Ectodermal cell (in vitro differentiated cells): ENCODE data around the gene MAP1LC3C.

Experiments
- H3K27ac ChIP-seq: 2 replicates; pipeline ENCODE4 v1.7.0; 2013; ENCODE audit warnings: mild to moderate bottlenecking, low read depth, low read length; ENCODE audit not compliant: insufficient read depth, poor library complexity, severe bottlenecking
- H3K27me3 ChIP-seq: 2 replicates; pipeline ENCODE4 v1.7.0; 2013; ENCODE audit warnings: mild to moderate bottlenecking, low read length; ENCODE audit not compliant: insufficient read depth, control insufficient read depth, poor library complexity, severe bottlenecking
- H3K36me3 ChIP-seq: one replicate; pipeline ENCODE4 v1.7.0; 2013; ENCODE audit warnings: low read length; ENCODE audit not compliant: control insufficient read depth, insufficient read depth
- H3K4me1 ChIP-seq: one replicate; pipeline ENCODE4 v1.7.0; 2013; ENCODE audit warnings: low read length; ENCODE audit not compliant: control insufficient read depth, insufficient read depth
- H3K4me3 ChIP-seq: 2 replicates; pipeline ENCODE4 v1.7.0; 2013; ENCODE audit warnings: low read depth, low read length, control low read depth; ENCODE audit not compliant: insufficient read depth
- H3K9me3 ChIP-seq: 2 replicates; pipeline ENCODE4 v1.7.0; 2013; ENCODE audit warnings: mild to moderate bottlenecking, low read length, moderate library complexity; ENCODE audit not compliant: control insufficient read depth
- WGBS, 2 experiments: methylation state at CpG; one replicate each; pipeline ENCODE4 v1.1.7; 2013; ENCODE audit warnings: missing lambda C conversion rate in 2 of 2; 5-methylcytosine and 5-hydroxymethylcytosine counted together

MAP1LC3C gene

DNA sequence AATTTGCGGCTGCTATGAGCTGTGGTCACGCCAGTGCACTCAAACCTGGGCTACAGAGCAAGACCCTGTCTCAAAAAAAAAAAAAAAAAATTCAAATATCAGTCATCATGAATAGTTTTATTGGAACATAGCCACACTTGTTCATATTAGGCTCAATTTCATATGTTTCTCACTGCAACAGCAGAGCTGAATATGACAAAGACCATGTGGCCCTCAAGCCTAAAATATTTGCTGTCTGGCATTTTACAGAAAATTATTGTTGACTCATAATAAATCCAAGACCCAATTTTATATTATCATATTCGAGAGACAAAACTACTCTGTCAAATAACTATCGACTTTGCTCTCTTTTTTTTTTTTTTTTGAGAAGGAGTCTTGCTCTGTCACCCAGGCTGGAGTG lies 30.3 kb downstream of the MAP1LC3C start:
- Histone ChIP-seq H3K27me3 (no peaks in the 10 kb centered on the region), H3K27ac (no peak overlapping the region), H3K36me3 (no peaks in the 10 kb centered on the region), H3K4me3 (no peak overlapping the region), H3K9me3 (no peaks in the 10 kb centered on the region), H3K4me1 (peaks cover 10% of the 10 kb centered on the region)
- 56 to 73% methylated on average over 2 to 4 of the region's 4 CpGs for WGBS, 2 experiments

DNA sequence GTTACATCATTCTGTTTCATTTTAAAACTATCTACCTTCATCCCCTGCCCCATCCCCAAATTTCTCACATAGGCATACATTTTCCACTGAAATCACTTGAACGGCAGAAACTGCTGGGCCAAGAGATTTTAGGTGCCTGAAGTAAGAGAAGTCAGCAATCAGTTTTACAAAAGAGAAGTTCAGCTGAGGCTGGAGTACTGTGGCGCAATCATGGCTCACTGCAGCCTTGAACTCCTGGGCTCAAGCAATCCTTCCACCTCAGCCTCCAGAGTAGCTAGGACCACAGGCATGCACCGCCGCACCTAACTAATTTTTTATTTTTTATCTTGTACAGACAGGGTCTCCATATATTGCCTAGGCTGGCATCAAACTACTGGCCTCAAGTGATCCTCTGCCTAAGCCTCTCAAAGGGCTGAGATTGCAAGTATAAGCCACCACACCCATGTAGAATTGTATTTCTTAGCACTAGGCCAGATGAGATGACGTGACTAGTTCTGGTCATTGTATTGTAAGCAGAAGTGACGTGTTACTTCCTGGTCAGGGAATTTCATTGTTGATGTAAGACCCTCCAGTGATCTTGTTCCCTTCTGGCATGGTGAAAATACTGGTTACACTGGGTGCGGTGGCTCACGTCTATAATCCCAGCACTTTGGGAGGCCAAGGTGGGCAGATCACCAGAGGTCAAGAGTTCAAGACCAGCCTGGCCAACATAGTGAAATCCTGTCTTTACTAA lies 34.2 kb downstream of the MAP1LC3C start:
- H3K27me3 ChIP-seq, result no peaks in the 10 kb centered on the region
- H3K9me3 ChIP-seq, result no peaks in the 10 kb centered on the region
- H3K4me1 ChIP-seq, result no peaks in the 10 kb centered on the region
- no peaks in the 10 kb centered on the region for H3K36me3 ChIP-seq
- H3K4me3 ChIP-seq, result no peak overlapping the region
- WGBS, 2 experiments, result 91 to 92% methylated on average over 8 of the region's 8 CpGs
- no peak overlapping the region for H3K27ac ChIP-seq

DNA sequence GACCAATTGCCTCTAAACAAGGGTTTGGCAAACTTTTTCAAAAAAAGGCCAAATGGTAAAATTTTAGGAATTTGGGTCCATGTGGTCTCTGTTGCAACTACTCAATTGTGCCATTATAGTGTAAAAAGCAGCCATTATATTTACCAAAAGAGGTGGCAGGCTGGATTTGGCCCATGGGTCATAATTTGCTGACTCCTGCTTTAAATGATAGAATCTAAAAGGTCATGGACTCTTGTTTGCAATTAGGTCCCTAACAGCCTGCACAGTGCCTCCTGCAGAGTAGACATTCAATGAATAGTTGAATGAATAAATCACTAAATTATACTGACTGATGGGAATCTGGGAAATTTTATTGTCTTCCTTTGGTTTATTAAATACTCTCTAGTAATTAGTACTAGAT lies 35.2 kb downstream of the MAP1LC3C start:
- Histone ChIP-seq H3K9me3 (no peaks in the 10 kb centered on the region), H3K27me3 (no peaks in the 10 kb centered on the region), H3K4me1 (no peaks in the 10 kb centered on the region)

DNA sequence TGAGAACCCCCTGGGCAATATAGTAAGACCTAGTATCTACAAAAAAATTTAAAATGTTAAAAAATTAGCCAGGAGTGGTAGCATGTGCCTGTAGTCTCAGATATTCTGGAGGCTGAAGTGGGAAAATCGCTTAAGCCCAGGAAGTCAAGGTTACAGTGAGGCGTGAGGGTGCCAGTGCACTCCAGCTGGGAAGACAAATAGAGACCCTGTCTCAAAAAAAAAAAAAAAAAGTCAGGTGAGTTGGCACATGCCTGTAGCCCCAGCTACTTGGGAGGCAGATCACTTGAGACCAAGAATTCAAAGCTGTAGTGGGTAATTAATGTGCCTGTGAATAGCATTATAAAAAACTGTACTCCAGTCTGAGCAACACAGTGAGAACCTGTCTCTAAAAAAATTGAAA lies 36.7 kb downstream of the MAP1LC3C start:
- 88% methylated on average over 2 of the region's 2 CpGs for WGBS, 2 experiments
- Histone ChIP-seq H3K27me3 (no peaks in the 10 kb centered on the region), H3K27ac (no peak overlapping the region)

More for the DNA sequence above, 35.2 kb downstream of the MAP1LC3C start:
- Histone ChIP-seq H3K27ac (no peak overlapping the region), H3K4me3 (no peak overlapping the region), H3K36me3 (no peaks in the 10 kb centered on the region)

DNA sequence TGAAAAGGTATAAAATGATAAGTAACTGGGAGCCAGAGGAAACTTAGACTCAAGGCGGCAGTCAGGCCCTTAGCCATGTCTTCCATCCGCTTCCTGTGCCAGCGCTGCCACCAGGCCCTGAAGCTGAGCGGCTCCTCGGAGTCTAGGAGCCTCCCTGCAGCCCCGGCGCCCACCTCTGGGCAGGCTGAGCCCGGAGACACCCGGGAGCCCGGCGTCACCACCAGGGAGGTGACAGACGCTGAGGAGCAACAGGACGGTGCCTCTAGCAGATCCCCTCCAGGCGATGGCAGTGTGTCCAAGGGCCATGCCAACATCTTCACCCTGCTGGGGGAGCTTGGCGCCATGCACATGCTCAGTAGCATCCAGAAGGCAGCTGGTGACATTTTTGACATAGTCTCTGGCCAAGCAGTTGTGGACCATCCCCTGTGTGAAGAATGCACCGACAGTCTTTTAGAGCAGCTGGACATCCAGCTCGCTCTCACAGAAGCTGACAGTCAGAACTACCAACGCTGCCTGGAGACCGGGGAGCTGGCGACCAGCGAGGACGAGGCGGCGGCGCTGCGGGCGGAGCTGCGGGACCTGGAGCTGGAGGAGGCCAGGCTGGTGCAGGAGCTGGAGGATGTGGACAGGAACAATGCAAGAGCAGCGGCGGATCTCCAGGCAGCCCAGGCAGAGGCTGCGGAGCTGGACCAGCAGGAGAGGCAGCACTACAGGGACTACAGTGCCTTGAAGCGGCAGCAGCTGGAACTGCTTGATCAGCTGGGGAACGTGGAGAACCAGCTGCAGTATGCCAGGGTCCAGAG lies 41.0 kb downstream of the MAP1LC3C start, which contains the start of gene BECN2:
BECN2 (plus strand) TSS at position 76 of the 803 bp plus-strand sequence; CDS start at position 76, 0 bp downstream.
- H3K4me3 ChIP-seq, result no peak within 1 kb of the TSS
- H3K27me3 ChIP-seq, result no peaks in the 10 kb centered on the region
- no peaks in the 10 kb centered on the region for H3K4me1 ChIP-seq
- 93% methylated on average over 33 of the region's 33 CpGs for WGBS, 2 experiments
- no peaks in the 10 kb centered on the region for H3K9me3 ChIP-seq
- H3K36me3 ChIP-seq, result no peaks in the 10 kb centered on the region
- no peak within 1 kb of the TSS for H3K27ac ChIP-seq

More for the DNA sequence above, 36.7 kb downstream of the MAP1LC3C start:
- H3K9me3 ChIP-seq, result no peaks in the 10 kb centered on the region
- H3K4me1 ChIP-seq, result no peaks in the 10 kb centered on the region
- no peaks in the 10 kb centered on the region for H3K36me3 ChIP-seq
- H3K4me3 ChIP-seq, result no peak overlapping the region

DNA sequence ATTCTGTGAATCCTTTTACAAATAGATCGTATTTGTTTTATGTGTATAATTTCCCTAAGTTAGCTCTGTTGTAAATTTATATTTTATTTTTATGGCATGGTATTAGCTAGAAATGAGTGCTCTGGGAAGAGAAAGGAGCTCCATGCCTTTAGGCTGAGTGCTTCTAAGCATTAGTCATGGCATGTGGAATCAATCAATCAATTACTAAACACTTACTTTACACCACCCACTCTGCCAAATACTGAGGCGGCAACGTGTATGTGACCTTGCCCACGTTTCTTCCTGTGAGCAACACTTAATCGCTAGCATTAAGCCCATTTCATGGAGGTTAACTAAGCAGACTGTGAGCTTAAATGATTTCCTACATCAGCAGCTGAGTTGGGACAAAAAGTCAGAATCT lies 48.5 kb downstream of the MAP1LC3C start:
- 87 to 92% methylated on average over 4 to 5 of the region's 5 CpGs for WGBS, 2 experiments

DNA sequence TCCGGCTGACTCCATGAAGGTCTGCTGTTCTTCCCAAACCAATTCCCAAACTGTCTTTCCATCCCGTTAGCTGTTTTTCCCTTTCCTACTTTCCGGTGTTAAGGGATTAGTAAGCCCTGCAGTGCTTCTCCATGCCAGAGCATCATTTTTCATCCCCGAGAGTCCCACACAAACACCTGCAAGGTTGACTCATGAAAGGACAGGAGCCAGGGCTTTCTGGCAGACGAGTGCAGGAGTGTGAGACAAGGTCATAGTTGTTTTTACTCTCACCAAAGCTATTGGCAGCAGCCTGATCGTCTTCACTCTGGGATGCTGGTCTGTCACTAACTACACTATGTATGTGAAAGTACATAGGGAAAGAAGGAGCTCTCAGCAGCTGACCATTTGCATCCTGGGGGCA lies 51.5 kb downstream of the MAP1LC3C start:
- 90 to 91% methylated on average over 6 of the region's 6 CpGs for WGBS, 2 experiments
- no peaks in the 10 kb centered on the region for H3K27me3 ChIP-seq
- H3K27ac ChIP-seq, result no peak overlapping the region
- no peaks in the 10 kb centered on the region for H3K36me3 ChIP-seq
- no peaks in the 10 kb centered on the region for H3K9me3 ChIP-seq
- no peaks in the 10 kb centered on the region for H3K4me1 ChIP-seq
- H3K4me3 ChIP-seq, result no peak overlapping the region

More for the DNA sequence above, 48.5 kb downstream of the MAP1LC3C start:
- Histone ChIP-seq H3K27me3 (no peaks in the 10 kb centered on the region), H3K27ac (no peak overlapping the region), H3K36me3 (no peaks in the 10 kb centered on the region), H3K9me3 (no peaks in the 10 kb centered on the region), H3K4me3 (no peak overlapping the region), H3K4me1 (no peaks in the 10 kb centered on the region)
